ENCODE data around the gene PRKAB2.
"Not testable (repeated sequence)": the region's sequence is repeated elsewhere in the genome, so short reads cannot be mapped to it uniquely, and the experiment has no call there.

The PRKAB2 gene

GRCh38 chr1:147163019-147163418 is 9.3 kb downstream of the PRKAB2 start:
- TF ChIP-seq, protein P1, sequence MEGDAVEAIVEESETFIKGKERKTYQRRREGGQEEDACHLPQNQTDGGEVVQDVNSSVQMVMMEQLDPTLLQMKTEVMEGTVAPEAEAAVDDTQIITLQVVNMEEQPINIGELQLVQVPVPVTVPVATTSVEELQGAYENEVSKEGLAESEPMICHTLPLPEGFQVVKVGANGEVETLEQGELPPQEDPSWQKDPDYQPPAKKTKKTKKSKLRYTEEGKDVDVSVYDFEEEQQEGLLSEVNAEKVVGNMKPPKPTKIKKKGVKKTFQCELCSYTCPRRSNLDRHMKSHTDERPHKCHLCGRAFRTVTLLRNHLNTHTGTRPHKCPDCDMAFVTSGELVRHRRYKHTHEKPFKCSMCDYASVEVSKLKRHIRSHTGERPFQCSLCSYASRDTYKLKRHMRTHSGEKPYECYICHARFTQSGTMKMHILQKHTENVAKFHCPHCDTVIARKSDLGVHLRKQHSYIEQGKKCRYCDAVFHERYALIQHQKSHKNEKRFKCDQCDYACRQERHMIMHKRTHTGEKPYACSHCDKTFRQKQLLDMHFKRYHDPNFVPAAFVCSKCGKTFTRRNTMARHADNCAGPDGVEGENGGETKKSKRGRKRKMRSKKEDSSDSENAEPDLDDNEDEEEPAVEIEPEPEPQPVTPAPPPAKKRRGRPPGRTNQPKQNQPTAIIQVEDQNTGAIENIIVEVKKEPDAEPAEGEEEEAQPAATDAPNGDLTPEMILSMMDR (IDR thresholded peaks at IDR 0.05; ENCODE audit: insufficient read depth, low read length, poor library complexity, severe bottlenecking): no peak
- Histone ChIP-seq H3K36me3 (ENCODE audit: control insufficient read depth, insufficient read depth, low read length) (peaks cover 5% of the 10 kb centered on the region), H3K4me3 (replicated peaks; ENCODE audit: low read depth, low read length) (no peak overlapping the region), H3K27me3 (replicated peaks; ENCODE audit: control insufficient read depth, insufficient read depth, low read length) (no peaks in the 10 kb centered on the region)
- no peak for DNase-seq (ENCODE audit: extremely low read depth, insufficient read length)

- TF ChIP-seq, protein P1 (IDR thresholded peaks at IDR 0.05; ENCODE audit: insufficient read depth, low read length, poor library complexity, severe bottlenecking): no peak
- H3K27me3 ChIP-seq (replicated peaks; ENCODE audit: control insufficient read depth, insufficient read depth, low read length): no peaks in the 10 kb centered on the region
- H3K36me3 ChIP-seq (ENCODE audit: control insufficient read depth, insufficient read depth, low read length): peaks cover 5% of the 10 kb centered on the region
- H3K4me3 ChIP-seq (replicated peaks; ENCODE audit: low read depth, low read length): no peak overlapping the region
- DNase-seq (ENCODE audit: extremely low read depth, insufficient read length): no peak
These were observed 10.2 kb downstream of the PRKAB2 start for GRCh38 chr1:147162093-147162492.

DNA sequence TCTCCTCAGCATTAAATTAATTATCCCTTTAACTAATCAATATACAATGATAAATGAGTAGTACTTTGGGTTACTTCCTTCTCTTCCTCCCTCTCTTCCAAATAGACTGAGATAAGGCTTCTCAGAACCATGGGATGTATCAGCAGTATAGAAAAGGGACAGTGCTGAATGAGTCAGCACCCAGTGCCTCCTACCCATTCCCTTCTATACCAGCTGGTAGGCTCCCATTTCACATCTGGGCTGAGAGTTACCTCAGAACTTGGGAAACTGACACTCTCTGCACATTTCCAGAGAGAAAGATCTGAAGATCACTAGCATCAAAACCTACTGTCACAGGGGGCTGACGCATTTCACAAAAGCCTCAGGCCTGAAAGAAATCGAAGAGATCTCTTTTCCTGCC is 15.2 kb downstream of the PRKAB2 start:
- not testable (repeated sequence) for H3K4me3 ChIP-seq (replicated peaks; ENCODE audit: low read depth, low read length); H3K36me3 ChIP-seq (ENCODE audit: control insufficient read depth, insufficient read depth, low read length); H3K27me3 ChIP-seq (replicated peaks; ENCODE audit: control insufficient read depth, insufficient read depth, low read length); DNase-seq (ENCODE audit: extremely low read depth, insufficient read length)

DNA sequence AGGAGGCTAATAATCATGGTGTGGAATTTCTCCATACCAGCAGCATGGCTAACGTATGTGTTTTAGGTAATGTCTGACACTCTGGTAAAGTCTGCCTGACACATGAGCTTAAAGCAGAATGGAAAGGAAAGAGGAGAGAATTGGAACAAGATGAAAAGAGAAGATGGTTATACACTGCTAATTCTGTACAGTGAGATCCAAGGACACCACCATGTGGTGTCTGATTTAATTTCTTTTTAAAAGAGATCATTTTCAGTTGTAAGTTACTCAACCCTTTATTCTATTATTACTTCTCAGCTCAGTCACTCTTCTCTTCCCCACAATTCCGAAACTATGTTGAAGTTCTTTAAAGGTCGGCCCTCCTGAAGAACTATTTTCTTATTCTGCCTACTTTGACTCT is 15.6 kb downstream of the PRKAB2 start:
- no peaks in the 10 kb centered on the region for H3K27me3 ChIP-seq (replicated peaks; ENCODE audit: control insufficient read depth, insufficient read depth, low read length)
- TF ChIP-seq, protein P1 (IDR thresholded peaks at IDR 0.05; ENCODE audit: insufficient read depth, low read length, poor library complexity, severe bottlenecking): no peak
- H3K4me3 ChIP-seq (replicated peaks; ENCODE audit: low read depth, low read length): no peak overlapping the region
- peaks cover 5% of the 10 kb centered on the region for H3K36me3 ChIP-seq (ENCODE audit: control insufficient read depth, insufficient read depth, low read length)
- DNase-seq (ENCODE audit: extremely low read depth, insufficient read length): no peak

GRCh38 chr1:147152772-147153171 is 19.5 kb downstream of the PRKAB2 start:
- TF ChIP-seq, protein P1 (IDR thresholded peaks at IDR 0.05; ENCODE audit: insufficient read depth, low read length, poor library complexity, severe bottlenecking): no peak
- H3K27me3 ChIP-seq (replicated peaks; ENCODE audit: control insufficient read depth, insufficient read depth, low read length): no peaks in the 10 kb centered on the region
- H3K4me3 ChIP-seq (replicated peaks; ENCODE audit: low read depth, low read length): no peak overlapping the region
- no peaks in the 10 kb centered on the region; the same call in 1 of the 2 replicates for H3K36me3 ChIP-seq (ENCODE audit: control insufficient read depth, insufficient read depth, low read length)
- no peak for DNase-seq (ENCODE audit: extremely low read depth, insufficient read length)

GRCh38 chr1:147151244-147151643 is 21.0 kb downstream of the PRKAB2 start:
- no peak for DNase-seq (ENCODE audit: extremely low read depth, insufficient read length)
- TF ChIP-seq, protein P1 (IDR thresholded peaks at IDR 0.05; ENCODE audit: insufficient read depth, low read length, poor library complexity, severe bottlenecking): no peak
- Histone ChIP-seq H3K27me3 (replicated peaks; ENCODE audit: control insufficient read depth, insufficient read depth, low read length) (no peaks in the 10 kb centered on the region), H3K4me3 (replicated peaks; ENCODE audit: low read depth, low read length) (no peak overlapping the region), H3K36me3 (ENCODE audit: control insufficient read depth, insufficient read depth, low read length) (no peaks in the 10 kb centered on the region)

All from GM06990 (cell line).